Epithelial cell of proximal tubule (primary cell): ENCODE data around the gene TAMALIN. TPM values are rescaled to one million over a fixed set of nuclear protein-coding genes. Genes with fewer than 3 reads are reported as not detected.
"Not testable (repeated sequence)": the region's sequence is repeated elsewhere in the genome, so short reads cannot be mapped to it uniquely, and the experiment has no call there.

Experiments
- DNase-seq: peaks from one replicate; pipeline ENCODE4 v3.0.0-alpha.2; 2011; ENCODE audit warnings: low read depth
- H3K4me3 ChIP-seq: 2 replicates; pipeline ENCODE4 v1.5.1; 2011; ENCODE audit warnings: low read depth, mild to moderate bottlenecking, low read length
- total RNA-seq: library from RNA; depleted of rRNA; stranded (reverse); fragments of >200 nt; gene quantifications from 2 replicates; pipeline ENCODE4 v1.2.3, GENCODE V29; 2015
- TF ChIP-seq, protein P1 (sequence below): conservative IDR thresholded peaks from 2 replicates; pipeline ENCODE4 v1.5.1; 2012; ENCODE audit warnings: low read depth, mild to moderate bottlenecking, low read length

TAMALIN gene
- total RNA-seq, 1 donor from 2014 or later: 2.9 TPM

DNA sequence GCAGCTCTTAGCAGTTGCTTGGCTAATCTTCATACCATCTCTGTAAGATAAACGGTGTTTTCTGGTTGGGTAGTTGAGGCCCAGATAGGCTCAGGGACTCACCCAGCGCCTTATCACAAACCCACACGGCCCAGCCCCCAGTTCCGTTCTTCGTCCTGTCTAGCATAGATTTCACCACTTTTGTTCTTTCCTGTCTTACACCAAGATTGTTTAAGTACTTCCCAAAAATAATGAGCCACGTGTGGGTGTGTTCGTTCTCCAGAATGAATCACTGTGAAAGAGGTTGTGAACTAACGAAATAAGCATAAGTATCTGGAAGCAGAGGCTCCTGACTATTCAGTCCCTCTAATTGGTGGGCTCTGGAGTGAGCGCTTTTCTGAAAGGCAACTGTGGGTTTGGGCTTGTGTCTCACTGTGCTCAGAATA, 33.9 kb upstream of the TAMALIN start:
- DNase-seq: peak; percentile 25
- TF ChIP-seq, protein P1, sequence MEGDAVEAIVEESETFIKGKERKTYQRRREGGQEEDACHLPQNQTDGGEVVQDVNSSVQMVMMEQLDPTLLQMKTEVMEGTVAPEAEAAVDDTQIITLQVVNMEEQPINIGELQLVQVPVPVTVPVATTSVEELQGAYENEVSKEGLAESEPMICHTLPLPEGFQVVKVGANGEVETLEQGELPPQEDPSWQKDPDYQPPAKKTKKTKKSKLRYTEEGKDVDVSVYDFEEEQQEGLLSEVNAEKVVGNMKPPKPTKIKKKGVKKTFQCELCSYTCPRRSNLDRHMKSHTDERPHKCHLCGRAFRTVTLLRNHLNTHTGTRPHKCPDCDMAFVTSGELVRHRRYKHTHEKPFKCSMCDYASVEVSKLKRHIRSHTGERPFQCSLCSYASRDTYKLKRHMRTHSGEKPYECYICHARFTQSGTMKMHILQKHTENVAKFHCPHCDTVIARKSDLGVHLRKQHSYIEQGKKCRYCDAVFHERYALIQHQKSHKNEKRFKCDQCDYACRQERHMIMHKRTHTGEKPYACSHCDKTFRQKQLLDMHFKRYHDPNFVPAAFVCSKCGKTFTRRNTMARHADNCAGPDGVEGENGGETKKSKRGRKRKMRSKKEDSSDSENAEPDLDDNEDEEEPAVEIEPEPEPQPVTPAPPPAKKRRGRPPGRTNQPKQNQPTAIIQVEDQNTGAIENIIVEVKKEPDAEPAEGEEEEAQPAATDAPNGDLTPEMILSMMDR: no peak
- peak overlapping the region; percentile 15 for H3K4me3 ChIP-seq

DNA sequence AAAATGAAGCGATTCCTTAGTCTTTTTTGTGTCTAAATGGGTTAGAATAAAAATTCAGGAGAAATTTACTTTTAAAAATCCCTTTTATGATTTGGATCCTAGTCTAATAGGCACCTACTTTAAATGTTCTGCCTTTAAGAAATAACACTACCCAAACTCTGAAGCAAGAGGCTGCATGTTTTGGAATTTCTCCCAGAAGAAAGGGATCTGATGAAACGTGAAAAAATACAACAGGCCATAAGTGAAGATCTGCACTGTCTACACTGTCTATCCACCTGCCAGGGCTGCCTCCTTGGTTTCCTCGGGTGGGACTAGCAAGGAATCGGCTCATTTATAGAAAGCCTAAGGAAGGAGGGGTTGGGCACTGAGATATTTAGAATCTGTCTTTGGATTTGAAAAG, 33.2 kb upstream of the TAMALIN start:
- H3K4me3 ChIP-seq: no peak overlapping the region
- DNase-seq: no peak
- TF ChIP-seq, protein P1: no peak

DNA sequence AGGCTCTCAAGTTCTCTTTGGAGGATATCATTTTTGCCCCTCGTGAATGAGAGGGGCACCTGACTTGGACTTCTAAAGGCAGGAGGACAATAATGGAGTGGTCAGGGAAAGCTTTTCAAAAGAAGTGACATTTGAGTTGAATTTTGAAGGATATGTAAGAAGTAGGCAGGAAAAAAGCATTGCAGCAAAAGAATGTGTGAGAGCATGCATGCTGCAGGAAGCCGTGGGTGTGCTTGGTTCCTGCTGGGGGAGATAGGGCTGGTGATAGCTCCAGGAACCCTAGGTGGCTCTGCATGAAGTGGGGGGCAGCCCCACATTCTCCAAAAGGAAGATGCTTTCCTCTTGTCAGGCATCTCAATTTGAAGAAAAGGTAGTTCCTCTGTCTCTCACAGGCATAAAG, 32.1 kb upstream of the TAMALIN start:
- H3K4me3 ChIP-seq: no peak overlapping the region
- no peak for DNase-seq

DNA sequence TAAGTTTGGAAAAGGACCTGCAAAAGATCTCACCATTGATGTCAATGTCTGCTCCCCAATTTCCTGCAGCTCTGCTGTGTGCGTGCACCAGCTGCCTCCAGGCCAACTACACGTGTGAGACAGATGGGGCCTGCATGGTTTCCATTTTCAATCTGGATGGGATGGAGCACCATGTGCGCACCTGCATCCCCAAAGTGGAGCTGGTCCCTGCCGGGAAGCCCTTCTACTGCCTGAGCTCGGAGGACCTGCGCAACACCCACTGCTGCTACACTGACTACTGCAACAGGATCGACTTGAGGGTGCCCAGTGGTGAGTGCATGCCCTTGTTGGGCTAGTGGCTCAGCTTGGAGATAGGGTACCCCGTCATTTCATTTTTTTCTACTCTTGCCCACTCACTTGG, 31.6 kb upstream of the TAMALIN start:
- no peak overlapping the region for H3K4me3 ChIP-seq
- DNase-seq: no peak
- TF ChIP-seq, protein P1: no peak

More for the DNA sequence above, 32.1 kb upstream of the TAMALIN start:
- TF ChIP-seq, protein P1: no peak

DNA sequence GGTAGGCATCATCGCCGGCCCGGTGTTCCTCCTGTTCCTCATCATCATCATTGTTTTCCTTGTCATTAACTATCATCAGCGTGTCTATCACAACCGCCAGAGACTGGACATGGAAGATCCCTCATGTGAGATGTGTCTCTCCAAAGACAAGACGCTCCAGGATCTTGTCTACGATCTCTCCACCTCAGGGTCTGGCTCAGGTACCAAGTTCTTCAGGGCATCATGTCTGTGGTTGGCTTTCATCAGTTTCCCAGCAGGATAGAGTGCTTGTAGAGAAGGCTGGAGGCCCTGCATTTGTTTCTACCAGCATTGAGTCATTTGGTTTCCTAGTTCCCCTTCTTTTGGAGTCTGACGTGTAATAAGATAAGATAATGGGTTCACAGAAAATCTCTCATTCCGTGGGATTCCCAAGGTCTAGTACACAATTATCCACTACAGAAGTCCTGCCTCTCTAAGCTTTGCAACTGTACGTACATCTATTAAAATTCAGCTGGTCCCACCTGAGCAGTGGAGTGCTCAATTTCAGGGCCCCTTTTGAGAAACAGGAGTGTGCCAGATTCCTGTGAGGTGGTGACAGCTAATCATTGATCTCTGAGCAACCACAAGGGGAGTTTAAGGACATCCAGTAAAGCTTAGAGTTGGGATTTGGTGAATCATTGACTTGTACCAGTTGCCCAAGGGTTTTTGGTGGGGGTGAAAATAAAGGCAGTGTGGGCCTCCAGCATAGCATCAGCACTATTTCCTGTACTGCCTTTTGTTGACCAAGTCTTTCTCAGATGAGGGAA, 30.2 kb upstream of the TAMALIN start:
- DNase-seq: peak; percentile 98
- no peak overlapping the region for H3K4me3 ChIP-seq
- TF ChIP-seq, protein P1: no peak

DNA sequence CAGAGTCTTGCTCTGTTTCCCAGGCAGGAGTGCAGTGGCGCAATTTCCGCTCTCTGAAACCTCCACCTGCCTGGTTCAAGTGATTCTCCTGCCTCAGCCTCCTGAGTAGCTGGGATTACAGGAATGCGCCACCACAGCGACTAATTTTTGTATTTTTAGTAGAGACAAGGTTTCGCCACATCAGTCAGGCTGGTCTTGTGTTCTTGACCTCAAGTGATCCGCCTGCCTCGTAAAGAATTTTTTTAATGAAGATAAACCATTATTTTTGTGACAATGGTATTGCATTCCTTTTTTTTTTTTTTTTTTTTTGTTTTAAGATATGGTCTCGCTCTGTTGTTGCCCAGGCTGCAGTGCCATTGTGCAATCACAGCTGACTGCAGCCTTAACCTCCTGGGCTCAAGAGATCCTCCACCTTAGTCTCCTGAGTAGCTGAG, 29.4 kb upstream of the TAMALIN start:
- TF ChIP-seq, protein P1: no peak
- DNase-seq: peak; percentile 69
- no peak overlapping the region for H3K4me3 ChIP-seq

DNA sequence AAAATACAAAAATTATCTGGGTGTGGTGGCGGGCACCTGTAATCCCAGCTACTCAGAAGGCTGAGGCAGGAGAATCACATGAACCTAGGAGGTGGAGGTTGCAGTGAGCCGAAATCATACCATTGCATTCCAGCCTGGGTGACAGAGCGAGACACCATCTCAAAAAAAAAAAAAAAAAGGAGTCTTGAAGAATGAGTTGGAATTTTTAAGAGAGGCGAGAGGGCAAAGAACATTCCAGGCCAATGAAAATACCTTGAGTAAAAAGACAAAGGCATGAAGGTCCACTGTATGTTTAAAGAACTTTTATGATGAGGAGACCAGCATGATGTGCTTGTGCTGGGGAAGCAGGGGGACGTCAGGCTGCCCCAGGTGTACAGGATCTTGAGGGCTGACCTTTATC, 27.4 kb upstream of the TAMALIN start:
- DNase-seq: peak; percentile 43
- not testable (repeated sequence) for H3K4me3 ChIP-seq
